GM19035 (cell line): ENCODE measurements around the gene MARCHF7.

Experiments
- ATAC-seq: cut with Tn5 transposase; IDR thresholded peaks from one replicate; pipeline ENCODE4 v1.9.1; 2021; ENCODE audit not compliant: unreplicated experiment

The MARCHF7 gene

GRCh38 chr2:159759577-159759976, 47.3 kb downstream of the MARCHF7 start:
- no peak for ATAC-seq

- ATAC-seq = no peak
Observed at GRCh38 chr2:159760326-159760725, 48.0 kb downstream of the MARCHF7 start.

GRCh38 chr2:159762075-159762474, 49.8 kb downstream of the MARCHF7 start:
- ATAC-seq = no peak
